Ishikawa (cell line): ENCODE results near the gene TMEM176B.

Source experiments
- CREB1 ChIP-seq: IDR thresholded peaks from 2 replicates; pipeline ENCODE4 v1.6.1; 2012; ENCODE audit warnings: low read depth
- EGR1 ChIP-seq: IDR thresholded peaks from 2 replicates; pipeline ENCODE4 v1.6.1; 2012
- EP300 ChIP-seq: IDR thresholded peaks from 2 replicates; pipeline ENCODE4 v1.6.1; 2012; ENCODE audit warnings: borderline replicate concordance
- NFIC ChIP-seq: IDR thresholded peaks from 2 replicates; pipeline ENCODE4 v1.6.1; 2012
- RAD21 ChIP-seq: IDR thresholded peaks from 2 replicates; pipeline ENCODE4 v1.6.1; 2012; ENCODE audit warnings: low read depth
- TCF12 ChIP-seq: IDR thresholded peaks from 2 replicates; pipeline ENCODE4 v1.6.1; 2012; ENCODE audit warnings: low read depth
- USF1 ChIP-seq: IDR thresholded peaks from 2 replicates; pipeline ENCODE4 v1.6.1; 2012
- YY1 ChIP-seq: IDR thresholded peaks from 2 replicates; pipeline ENCODE4 v1.6.1; 2012; ENCODE audit warnings: low read depth
- ZBTB7A ChIP-seq: IDR thresholded peaks from 2 replicates; pipeline ENCODE4 v1.6.1; 2012; ENCODE audit warnings: low read depth
- TF ChIP-seq, protein P1 (sequence below): IDR thresholded peaks from 2 replicates; pipeline ENCODE4 v1.6.1; 2012
- TF ChIP-seq, protein P2 (sequence below): IDR thresholded peaks from 2 replicates; pipeline ENCODE4 v1.6.1; 2012; ENCODE audit warnings: low read depth, mild to moderate bottlenecking

DNA sequence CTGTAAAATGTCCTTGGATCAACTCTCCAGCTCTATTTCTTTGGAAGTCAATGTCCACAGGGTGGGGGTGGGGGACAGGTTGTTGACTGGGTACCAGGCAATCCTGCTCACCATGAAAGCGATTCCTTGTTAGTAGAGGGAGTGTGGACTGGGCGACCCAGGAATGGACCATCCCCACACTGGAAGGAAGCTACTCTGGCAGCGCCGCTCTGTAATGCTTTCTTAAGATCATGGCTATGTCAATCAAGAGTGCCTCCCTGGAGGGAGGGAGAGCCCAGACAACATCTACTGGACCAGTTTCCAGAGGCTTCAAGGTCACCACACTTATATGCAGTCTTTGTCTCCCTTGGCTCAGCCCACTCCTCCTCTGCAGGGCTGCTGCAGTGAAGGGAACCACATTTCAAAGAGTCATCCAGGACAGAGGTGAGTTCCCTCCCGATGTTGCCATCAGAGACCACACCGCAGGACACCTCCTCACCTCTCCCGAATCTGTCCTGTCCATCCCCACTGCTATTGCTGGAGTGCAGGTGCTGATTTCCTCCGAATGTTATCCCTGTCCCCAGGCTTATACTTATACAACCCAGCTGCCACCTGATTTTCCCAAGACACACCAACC, 56.0 kb downstream of the TMEM176B start:
- TF ChIP-seq YY1 (no peak), NFIC (no peak), USF1 (no peak), EGR1 (no peak), RAD21 (no peak), EP300 (no peak), TCF12 (no peak), CREB1 (no peak), ZBTB7A (no peak)
- TF ChIP-seq, protein P1, sequence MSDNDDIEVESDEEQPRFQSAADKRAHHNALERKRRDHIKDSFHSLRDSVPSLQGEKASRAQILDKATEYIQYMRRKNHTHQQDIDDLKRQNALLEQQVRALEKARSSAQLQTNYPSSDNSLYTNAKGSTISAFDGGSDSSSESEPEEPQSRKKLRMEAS: no peak
- TF ChIP-seq, protein P2, sequence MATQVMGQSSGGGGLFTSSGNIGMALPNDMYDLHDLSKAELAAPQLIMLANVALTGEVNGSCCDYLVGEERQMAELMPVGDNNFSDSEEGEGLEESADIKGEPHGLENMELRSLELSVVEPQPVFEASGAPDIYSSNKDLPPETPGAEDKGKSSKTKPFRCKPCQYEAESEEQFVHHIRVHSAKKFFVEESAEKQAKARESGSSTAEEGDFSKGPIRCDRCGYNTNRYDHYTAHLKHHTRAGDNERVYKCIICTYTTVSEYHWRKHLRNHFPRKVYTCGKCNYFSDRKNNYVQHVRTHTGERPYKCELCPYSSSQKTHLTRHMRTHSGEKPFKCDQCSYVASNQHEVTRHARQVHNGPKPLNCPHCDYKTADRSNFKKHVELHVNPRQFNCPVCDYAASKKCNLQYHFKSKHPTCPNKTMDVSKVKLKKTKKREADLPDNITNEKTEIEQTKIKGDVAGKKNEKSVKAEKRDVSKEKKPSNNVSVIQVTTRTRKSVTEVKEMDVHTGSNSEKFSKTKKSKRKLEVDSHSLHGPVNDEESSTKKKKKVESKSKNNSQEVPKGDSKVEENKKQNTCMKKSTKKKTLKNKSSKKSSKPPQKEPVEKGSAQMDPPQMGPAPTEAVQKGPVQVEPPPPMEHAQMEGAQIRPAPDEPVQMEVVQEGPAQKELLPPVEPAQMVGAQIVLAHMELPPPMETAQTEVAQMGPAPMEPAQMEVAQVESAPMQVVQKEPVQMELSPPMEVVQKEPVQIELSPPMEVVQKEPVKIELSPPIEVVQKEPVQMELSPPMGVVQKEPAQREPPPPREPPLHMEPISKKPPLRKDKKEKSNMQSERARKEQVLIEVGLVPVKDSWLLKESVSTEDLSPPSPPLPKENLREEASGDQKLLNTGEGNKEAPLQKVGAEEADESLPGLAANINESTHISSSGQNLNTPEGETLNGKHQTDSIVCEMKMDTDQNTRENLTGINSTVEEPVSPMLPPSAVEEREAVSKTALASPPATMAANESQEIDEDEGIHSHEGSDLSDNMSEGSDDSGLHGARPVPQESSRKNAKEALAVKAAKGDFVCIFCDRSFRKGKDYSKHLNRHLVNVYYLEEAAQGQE: no peak
